GM12801 (cell line): ENCODE measurements around the gene FRMD1.

Experiments used
- CTCF ChIP-seq: IDR thresholded peaks from one replicate; pipeline ENCODE4 v1.5.1; 2011; ENCODE audit warnings: control low read depth; ENCODE audit not compliant: insufficient read length; ENCODE audit errors: extremely low read depth

Gene FRMD1

GRCh38 chr6:168044521-168045130 is 34.4 kb downstream of the FRMD1 start:
- TF ChIP-seq CTCF, result no peak

DNA sequence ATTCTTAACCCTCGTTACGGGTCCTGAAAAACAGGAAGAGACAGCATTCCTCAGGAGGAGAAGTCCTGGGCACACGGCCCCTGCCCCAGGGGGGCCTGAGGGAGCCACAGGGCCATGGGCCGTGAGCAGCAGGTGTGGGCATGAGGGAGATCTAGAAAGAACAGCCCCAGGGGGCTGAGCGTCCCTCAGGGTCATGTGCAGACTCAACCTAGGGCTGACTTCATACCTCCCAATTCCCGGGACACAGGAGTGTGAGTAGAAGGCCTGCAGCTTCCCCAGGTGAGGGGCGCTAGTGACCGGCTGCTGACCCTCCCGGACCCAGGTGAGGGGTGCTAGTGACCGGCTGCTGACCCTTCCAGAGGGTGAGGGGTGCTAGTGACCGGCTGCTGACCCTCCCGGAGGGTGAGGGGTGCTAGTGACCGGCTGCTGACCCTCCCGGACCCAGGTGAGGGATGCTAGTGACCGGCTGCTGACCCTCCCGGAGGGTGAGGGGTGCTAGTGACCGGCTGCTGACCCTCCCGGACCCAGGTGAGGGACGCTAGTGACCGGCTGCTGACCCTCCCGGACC is 35.1 kb downstream of the FRMD1 start:
- no peak for TF ChIP-seq CTCF

GRCh38 chr6:168043193-168043847 is 35.7 kb downstream of the FRMD1 start:
- no peak for TF ChIP-seq CTCF

DNA sequence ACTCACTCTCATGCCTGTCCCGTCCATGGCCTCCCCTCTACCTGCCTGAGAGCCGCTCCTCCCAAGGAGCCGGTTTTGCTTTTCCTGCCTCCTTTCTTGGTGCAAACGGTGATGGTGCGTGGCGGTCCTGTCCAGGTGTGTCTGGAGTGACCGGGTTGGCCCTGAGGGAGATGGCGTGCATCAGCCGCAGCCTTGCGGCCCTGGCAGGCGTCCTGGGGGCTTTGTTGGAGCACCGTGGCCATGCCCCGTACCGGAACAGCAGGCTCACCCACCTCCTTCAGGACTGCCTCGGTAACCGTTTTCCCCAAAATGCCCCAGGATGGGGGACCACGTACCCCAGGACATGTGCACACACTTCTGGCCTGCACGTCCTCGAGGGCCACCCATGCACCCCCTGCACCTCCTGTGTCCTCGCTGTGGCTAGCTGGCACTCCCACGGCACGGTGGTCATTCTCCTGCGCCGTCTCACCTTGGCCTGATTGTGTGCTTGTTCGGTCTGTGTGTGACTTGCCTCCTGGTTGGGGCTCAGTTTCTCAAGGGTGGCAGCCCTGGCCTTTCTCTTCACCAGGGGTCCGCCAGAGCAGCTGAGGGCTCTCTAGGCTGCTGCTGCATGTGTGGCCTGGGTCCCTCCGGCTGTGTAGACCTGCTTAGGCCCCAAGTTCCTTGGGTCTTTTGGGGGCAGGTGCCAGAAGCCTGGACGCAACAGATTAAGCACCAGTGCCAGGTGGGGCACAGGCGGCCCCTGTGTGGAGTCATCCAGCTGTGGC is 36.4 kb downstream of the FRMD1 start:
- no peak for TF ChIP-seq CTCF

DNA sequence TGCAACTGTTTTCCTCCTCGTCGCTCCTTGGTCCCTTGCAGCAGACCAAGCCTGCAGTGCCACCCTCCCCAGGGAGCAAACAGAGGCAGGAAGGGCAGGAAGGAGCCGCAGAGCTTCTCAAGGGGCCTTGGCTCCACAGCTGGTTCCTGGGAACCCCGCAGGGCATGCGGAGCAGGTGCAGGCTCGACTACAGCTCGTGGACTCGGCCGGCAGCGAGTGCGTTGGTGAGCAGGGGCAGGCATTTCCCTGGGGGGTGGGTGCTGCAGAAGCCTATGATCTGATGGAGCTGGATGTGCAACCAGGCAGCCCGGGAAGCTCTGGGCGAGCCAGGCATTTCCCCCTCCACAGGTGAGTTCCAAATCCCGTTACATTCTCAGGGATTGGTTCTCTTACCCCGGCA is 37.1 kb downstream of the FRMD1 start:
- TF ChIP-seq CTCF, result no peak

- TF ChIP-seq CTCF, result no peak
Observed at GRCh38 chr6:168040856-168041496, 38.0 kb downstream of the FRMD1 start.

DNA sequence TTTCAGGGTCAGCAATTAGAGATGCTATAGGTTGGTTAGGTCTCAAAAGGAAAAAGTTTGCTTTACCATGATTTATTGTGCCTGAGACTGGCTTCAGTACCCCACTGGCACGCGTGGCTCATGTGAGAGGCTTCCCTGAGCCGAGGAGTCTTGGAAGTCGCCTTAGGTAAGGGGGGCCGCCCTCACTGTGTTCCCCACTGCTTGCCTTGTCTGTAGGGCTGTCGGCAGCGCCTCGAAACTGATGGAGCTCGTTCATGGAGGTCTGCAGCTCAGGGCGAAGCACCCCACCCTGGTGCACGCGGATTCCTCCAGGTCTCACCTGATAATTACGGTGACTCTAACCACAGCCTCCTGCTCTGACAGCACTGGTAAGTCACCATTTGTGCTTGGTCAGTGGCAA is 39.2 kb downstream of the FRMD1 start:
- no peak for TF ChIP-seq CTCF
